NB4 (cell line): ENCODE results near the gene SNX19.

Experiments
- DNase-seq: peaks from one replicate; pipeline ENCODE4 v3.0.0; 2010; ENCODE audit warnings: low read depth
- H3K4me3 ChIP-seq: one replicate; pipeline ENCODE4 v1.5.1; 2011; ENCODE audit warnings: mild to moderate bottlenecking, low read depth, low read length, moderate library complexity
- MYC ChIP-seq: IDR thresholded peaks from 2 replicates; pipeline ENCODE4 v1.6.1; 2011; ENCODE audit warnings: low read depth, low read length
- POLR2A ChIP-seq: IDR thresholded peaks from 2 replicates; pipeline ENCODE4 v1.6.1; 2011; ENCODE audit warnings: mild to moderate bottlenecking; ENCODE audit not compliant: insufficient read length; ENCODE audit errors: extremely low read depth
- TF ChIP-seq, protein P1 (sequence below): IDR thresholded peaks from one replicate; pipeline ENCODE4 v1.5.1; 2012; ENCODE audit warnings: low read depth, low read length
- TF ChIP-seq, protein P2 (sequence below): IDR thresholded peaks from 2 replicates; pipeline ENCODE4 v1.6.1; 2011; ENCODE audit warnings: low read depth, low read length

The SNX19 gene

DNA sequence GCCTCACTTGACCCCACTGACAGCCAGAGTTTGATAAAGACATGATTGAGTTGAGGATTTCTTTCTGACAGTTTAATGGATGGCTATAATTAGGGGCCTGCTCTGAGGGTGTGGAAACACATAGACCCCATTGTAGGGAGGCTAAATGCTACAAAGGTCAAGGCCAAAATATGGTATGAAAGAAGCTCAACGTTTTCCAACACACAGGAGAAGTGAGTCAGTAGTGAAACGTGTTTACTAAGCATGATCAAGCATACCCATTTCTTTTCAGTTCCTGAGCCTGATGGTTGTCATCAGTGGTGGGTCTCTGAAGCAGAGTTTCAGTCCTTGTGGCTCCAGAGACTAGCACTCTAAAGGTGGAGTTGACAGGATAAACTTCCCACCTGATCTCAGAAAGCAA lies 69.7 kb downstream of the SNX19 start:
- TF ChIP-seq, protein P1, sequence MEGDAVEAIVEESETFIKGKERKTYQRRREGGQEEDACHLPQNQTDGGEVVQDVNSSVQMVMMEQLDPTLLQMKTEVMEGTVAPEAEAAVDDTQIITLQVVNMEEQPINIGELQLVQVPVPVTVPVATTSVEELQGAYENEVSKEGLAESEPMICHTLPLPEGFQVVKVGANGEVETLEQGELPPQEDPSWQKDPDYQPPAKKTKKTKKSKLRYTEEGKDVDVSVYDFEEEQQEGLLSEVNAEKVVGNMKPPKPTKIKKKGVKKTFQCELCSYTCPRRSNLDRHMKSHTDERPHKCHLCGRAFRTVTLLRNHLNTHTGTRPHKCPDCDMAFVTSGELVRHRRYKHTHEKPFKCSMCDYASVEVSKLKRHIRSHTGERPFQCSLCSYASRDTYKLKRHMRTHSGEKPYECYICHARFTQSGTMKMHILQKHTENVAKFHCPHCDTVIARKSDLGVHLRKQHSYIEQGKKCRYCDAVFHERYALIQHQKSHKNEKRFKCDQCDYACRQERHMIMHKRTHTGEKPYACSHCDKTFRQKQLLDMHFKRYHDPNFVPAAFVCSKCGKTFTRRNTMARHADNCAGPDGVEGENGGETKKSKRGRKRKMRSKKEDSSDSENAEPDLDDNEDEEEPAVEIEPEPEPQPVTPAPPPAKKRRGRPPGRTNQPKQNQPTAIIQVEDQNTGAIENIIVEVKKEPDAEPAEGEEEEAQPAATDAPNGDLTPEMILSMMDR, result no peak
- TF ChIP-seq MYC, result no peak
- TF ChIP-seq, protein P2, sequence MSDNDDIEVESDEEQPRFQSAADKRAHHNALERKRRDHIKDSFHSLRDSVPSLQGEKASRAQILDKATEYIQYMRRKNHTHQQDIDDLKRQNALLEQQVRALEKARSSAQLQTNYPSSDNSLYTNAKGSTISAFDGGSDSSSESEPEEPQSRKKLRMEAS, result no peak
- no peak for TF ChIP-seq POLR2A
- no peak overlapping the region for H3K4me3 ChIP-seq
- no peak for DNase-seq

DNA sequence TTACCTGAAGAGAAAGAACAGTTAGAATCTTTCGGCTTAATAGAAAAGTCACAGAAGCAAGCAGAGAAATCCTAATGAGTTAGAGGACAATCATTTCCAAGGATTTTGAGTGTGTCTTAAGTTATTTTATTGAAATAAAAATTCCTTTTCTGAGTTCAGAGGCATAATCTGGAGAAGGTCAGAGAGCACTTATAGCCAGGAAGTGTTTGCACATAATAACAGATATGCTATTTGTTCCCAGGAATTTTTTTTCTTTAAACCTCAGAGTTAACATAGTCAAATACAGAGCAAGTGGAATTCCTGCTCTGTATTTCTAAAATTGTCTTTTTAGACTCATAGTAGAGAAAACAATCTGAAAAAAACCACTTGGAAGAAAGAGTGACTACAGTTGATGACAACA lies 74.3 kb downstream of the SNX19 start:
- no peak overlapping the region for H3K4me3 ChIP-seq
- TF ChIP-seq, protein P1, result no peak
- no peak for TF ChIP-seq MYC
- TF ChIP-seq, protein P2, result no peak
- TF ChIP-seq POLR2A, result no peak
- DNase-seq, result no peak

DNA sequence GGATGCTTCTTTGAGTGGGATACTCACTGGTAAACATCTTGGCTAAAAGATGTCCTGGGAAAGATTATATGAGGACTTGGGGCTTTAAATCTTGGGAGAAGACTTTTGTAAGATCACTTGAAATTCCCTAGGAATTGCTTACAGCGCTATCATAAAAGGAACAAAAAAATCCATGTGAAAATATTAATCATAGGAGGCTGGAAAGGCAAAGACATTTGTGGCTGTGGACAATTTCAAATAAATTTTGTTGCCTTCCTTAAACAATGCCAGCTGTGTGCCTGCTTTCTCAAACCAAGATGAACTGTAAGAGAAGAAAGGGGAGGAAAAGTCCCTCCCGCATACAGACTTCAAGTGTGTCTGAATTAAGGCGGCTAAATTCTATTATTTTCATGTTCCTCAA lies 75.6 kb downstream of the SNX19 start:
- TF ChIP-seq, protein P1, result no peak
- TF ChIP-seq, protein P2, result no peak
- DNase-seq, result no peak
- no peak overlapping the region for H3K4me3 ChIP-seq

DNA sequence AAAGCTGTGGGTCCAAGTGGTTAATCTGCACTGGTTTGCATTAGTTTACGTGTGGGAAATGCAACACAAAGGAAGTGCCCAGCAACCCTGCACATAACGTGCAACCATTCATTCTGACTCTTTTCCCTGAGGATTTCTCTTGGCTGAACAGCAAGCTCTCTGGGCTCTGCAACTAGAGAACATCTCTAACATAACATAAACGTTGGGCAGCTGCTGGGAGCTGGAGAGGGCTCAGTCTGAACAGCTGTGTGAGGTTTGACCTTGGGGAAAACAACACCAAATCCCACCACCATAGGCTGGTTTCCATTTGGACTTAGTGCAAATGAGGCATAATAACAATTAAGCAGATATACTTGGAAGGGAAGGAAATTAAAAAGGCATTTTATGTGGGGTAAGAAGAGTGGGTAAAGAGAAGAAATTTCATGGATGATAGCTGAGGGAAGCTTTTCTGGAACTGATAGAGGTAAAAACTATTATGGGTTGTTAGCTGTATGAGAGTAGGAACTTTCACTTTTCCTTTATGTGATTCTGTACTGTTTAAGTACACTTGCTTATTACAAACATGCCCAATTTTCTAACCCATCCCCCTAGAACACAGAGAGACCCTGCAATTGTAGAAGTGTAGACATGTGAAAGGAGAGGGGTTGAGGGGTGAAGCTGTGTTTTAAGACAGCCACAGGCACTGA lies 76.2 kb downstream of the SNX19 start:
- H3K4me3 ChIP-seq, result no peak overlapping the region
- DNase-seq, result no peak
- TF ChIP-seq MYC (no peak), POLR2A (no peak)
- TF ChIP-seq, protein P1, result no peak
- TF ChIP-seq, protein P2, result no peak

DNA sequence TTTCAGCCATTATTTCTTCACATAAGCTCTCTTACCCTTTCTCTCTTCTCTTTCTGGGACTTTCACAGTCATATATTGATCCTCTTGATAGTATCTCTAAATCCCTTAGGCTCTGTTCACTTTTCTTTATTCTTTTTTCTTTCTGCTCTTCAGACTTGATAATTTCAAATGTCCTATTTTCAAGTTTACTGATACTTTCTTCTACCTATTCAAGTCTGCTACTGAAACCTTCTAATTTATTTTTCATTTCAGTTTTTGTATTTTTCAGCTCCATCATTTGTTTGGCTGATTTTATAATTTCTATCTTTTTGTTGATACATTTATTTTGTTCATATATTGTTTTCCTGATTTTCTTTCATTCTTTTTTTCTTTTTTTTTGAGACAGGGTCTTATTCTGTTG lies 79.1 kb downstream of the SNX19 start:
- DNase-seq, result no peak
- TF ChIP-seq POLR2A (no peak), MYC (no peak)
- TF ChIP-seq, protein P2, result no peak
- TF ChIP-seq, protein P1, result no peak
- H3K4me3 ChIP-seq, result no peak overlapping the region
